Brain pericyte (primary cell): ENCODE measurements around the gene GBP7.
"Not testable (repeated sequence)": the region's sequence is repeated elsewhere in the genome, so short reads cannot be mapped to it uniquely, and the experiment has no call there.

Source experiments
- DNase-seq: peaks from one replicate; pipeline ENCODE4 v3.0.0-alpha.2; 2012; ENCODE audit warnings: low read depth, low spot score

Gene GBP7

GRCh38 chr1:89175601-89176256 lies at the start of gene GBP7:
Gene GBP7, minus strand, starts transcription at chr1:89176003. Its CDS starts 4,068 bp downstream, at chr1:89171935.
- no peak for DNase-seq

- no peak for DNase-seq
These were observed 45.5 kb upstream of the GBP7 start for GRCh38 chr1:89221341-89221740.

- DNase-seq: not testable (repeated sequence)
These were observed 44.0 kb upstream of the GBP7 start for GRCh38 chr1:89219851-89220250.

- not testable (repeated sequence) for DNase-seq
These were observed 43.1 kb upstream of the GBP7 start for GRCh38 chr1:89218941-89219340.

- DNase-seq: no peak
These were observed 37.5 kb upstream of the GBP7 start for GRCh38 chr1:89213347-89213746.

- no peak for DNase-seq
These were observed 35.3 kb upstream of the GBP7 start for GRCh38 chr1:89211035-89211634.

GRCh38 chr1:89206373-89206772 lies 30.6 kb upstream of the GBP7 start:
- DNase-seq: no peak

GRCh38 chr1:89203166-89203565 lies 27.4 kb upstream of the GBP7 start:
- no peak for DNase-seq

- no peak for DNase-seq
These were observed 25.4 kb upstream of the GBP7 start for GRCh38 chr1:89201106-89201794.

GRCh38 chr1:89200663-89201062 lies 24.9 kb upstream of the GBP7 start:
- DNase-seq: no peak

GRCh38 chr1:89199525-89200031 lies 23.8 kb upstream of the GBP7 start:
- no peak for DNase-seq

GRCh38 chr1:89198491-89199072 lies 22.8 kb upstream of the GBP7 start, which contains the start of gene GBP4:
Gene GBP4, minus strand, starts transcription at chr1:89198942. Its CDS starts 108 bp downstream, at chr1:89198834.
- no peak for DNase-seq

GRCh38 chr1:89198081-89198480 lies 22.3 kb upstream of the GBP7 start:
- no peak for DNase-seq

- DNase-seq: no peak
These were observed 19.7 kb upstream of the GBP7 start for GRCh38 chr1:89195476-89195875.

GRCh38 chr1:89191314-89191713 lies 15.5 kb upstream of the GBP7 start:
- DNase-seq: no peak

GRCh38 chr1:89190017-89190416 lies 14.2 kb upstream of the GBP7 start:
- DNase-seq: no peak

GRCh38 chr1:89179343-89179742 lies 3.5 kb upstream of the GBP7 start:
- DNase-seq: no peak

- DNase-seq: no peak
These were observed 1.2 kb upstream of the GBP7 start for GRCh38 chr1:89176971-89177370.

- DNase-seq: no peak
These were observed 1.3 kb downstream of the GBP7 start for GRCh38 chr1:89174491-89174890.

- DNase-seq: no peak
These were observed 3.2 kb downstream of the GBP7 start for GRCh38 chr1:89172468-89173143.

- no peak for DNase-seq
These were observed 4.8 kb downstream of the GBP7 start for GRCh38 chr1:89171067-89171438.
